ENCODE results near the gene TPRN. TPM values are rescaled to one million over a fixed set of nuclear protein-coding genes. Genes with fewer than 3 reads are reported as not detected.

Gene TPRN
- total and polyA plus RNA-seq, 4 donors = 4.3 to 10.8 (median 5.7) TPM

DNA sequence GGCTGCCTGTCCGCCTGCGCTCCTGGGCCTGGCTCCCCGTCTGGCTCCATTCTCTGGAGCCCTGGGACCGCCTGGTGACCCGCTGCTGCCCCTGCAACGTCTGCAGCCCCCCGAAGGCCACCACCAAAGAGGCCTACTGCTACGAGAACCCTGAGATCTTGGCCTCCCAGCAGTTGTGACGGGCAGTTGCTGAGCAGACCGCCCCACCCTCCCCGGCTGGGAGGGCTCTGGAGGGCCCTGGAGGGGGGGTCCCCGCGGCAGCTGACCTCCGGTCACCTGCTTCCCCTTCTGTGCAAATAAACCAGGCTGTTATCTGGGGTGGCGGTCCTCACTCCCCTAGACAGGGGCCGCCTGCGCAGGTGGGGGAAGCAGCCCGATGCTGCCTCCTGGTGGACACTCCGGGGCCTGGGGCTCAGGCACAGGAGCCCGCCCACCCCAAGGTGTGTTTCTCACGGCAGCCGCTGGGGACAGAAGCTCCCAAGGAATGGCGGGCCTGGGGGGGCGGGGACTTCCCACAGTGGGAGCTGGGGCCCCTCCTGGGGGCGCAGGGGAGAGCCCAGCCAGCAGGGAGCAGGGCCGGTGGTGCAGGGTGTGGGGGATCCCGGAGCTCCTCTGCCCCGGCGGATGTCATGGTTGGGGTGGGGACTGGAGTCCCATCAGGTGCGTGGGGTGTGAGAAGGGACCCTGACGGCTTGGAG is 35.8 kb upstream of the TPRN start:
- no peaks in the 10 kb centered on the region for H3K9me3 ChIP-seq (ENCODE audit: control insufficient read depth, low read length)
- H3K4me1 ChIP-seq (ENCODE audit: control insufficient read depth in 1 of 2, insufficient read depth in 2 of 2, low read length in 2 of 2) = no peaks in the 10 kb centered on the region
- H3K27me3 ChIP-seq (ENCODE audit: control insufficient read depth in 1 of 2, insufficient read depth in 2 of 2, low read length in 1 of 2) = peaks cover 0 to 2% of the 10 kb centered on the region in 2 donors
- H3K4me3 ChIP-seq (ENCODE audit: low read length in 2 of 2) = no peak overlapping the region
- intact Hi-C loops (cut with DNase I) = no loop called here
- ATAC-seq (ENCODE audit: low FRiP score) (peak; percentile 60), DNase-seq (peak; percentile 86 to 95)
- H3K36me3 ChIP-seq (ENCODE audit: control insufficient read depth in 1 of 2, insufficient read depth in 2 of 2, low read length in 1 of 2) = no peaks in the 10 kb centered on the region
- 15 to 16% methylated on average over 31 of the region's 31 CpGs for WGBS, 2 donors
- no peak overlapping the region for H3K27ac ChIP-seq (ENCODE audit: low read depth in 1 of 2, low read length in 2 of 2)

DNA sequence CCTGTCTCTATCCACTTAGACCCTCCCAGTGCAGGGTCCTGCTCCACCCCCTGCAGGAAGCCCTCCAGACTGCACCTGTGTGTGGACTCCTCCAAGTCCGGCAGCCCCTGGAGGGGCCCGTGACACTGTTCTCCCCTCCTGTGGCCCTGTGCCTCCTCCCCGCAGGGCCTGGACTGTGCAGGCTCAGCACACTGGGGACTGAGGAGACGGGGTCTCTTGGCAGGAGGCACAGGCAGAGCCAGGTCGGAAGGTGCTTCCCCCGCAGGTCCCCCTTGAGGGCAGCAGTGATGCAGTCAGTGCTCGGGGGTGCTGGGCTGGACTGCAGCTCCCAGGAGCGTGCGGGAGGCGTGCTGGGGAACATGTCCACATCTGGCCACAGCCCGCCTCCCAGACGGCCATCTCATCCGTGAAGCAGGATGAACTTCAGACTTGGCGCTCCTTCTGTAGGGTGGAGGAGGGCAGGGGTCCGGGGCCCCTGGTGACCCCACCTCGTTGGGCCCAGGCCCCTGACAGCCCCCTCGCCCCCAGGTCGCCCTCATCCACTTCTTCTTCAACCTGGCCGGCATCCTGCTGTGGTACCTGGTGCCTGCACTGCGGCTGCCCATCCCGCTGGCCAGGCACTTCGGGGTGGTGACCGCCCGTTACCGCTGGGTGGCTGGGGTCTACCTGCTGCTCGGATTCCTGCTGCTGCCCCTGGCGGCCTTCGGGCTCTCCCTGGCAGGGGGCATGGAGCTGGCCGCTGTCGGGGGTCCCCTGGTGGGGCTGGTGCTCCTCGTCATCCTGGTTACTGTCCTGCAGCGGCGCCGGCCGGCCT is 35.1 kb upstream of the TPRN start:
- no peaks in the 10 kb centered on the region for H3K9me3 ChIP-seq (ENCODE audit: control insufficient read depth, low read length)

DNA sequence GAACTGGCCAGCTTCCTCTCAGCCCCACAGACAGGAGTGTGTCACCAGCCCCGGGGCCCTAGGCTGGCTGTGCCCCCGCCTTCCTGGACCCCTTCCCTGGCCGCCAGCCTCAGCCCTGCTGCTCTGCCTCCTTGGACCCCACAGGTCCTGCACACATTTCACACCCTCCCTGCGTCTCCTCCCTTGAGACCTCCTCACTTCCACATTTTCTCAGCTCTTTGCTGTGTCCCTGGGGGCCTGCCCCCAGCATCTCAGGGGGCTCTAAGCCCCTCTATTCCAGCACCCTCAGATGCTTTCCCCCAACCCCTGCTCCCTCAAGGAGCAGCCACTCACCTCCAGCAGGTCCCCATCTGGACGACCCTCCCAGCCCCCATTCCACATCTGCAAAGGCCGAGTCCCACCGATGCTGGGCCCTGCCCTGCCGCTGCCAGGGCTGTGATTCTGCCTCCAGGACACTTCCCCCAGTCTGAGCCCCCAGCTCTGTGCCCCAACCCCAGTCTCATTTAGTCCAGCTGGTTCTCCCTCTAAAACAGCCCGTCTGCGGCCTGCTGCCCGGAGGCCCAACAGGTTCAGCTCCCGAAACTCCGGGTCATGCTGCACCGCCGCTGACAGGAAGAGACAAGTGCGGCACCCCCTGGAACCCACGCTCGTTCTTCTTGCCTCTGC is 34.4 kb upstream of the TPRN start:
- H3K4me3 ChIP-seq (ENCODE audit: low read length in 2 of 2) = no peak overlapping the region
- H3K27ac ChIP-seq (ENCODE audit: low read depth in 1 of 2, low read length in 2 of 2) = no peak overlapping the region
- WGBS, 2 donors = 65 to 80% methylated on average over 17 to 18 of the region's 18 CpGs
- DNase-seq (no peak), ATAC-seq (ENCODE audit: low FRiP score) (no peak)
- intact Hi-C loops (cut with DNase I) = no loop called here
- H3K27me3 ChIP-seq (ENCODE audit: control insufficient read depth in 1 of 2, insufficient read depth in 2 of 2, low read length in 1 of 2) = no peaks in the 10 kb centered on the region
- H3K9me3 ChIP-seq (ENCODE audit: control insufficient read depth, low read length) = no peaks in the 10 kb centered on the region
- H3K36me3 ChIP-seq (ENCODE audit: control insufficient read depth in 1 of 2, insufficient read depth in 2 of 2, low read length in 1 of 2) = no peaks in the 10 kb centered on the region
- no peaks in the 10 kb centered on the region for H3K4me1 ChIP-seq (ENCODE audit: control insufficient read depth in 1 of 2, insufficient read depth in 2 of 2, low read length in 2 of 2)

More for the DNA sequence above, 35.1 kb upstream of the TPRN start:
- no peak overlapping the region for H3K4me3 ChIP-seq (ENCODE audit: low read length in 2 of 2)
- no peaks in the 10 kb centered on the region for H3K4me1 ChIP-seq (ENCODE audit: control insufficient read depth in 1 of 2, insufficient read depth in 2 of 2, low read length in 2 of 2)
- H3K27me3 ChIP-seq (ENCODE audit: control insufficient read depth in 1 of 2, insufficient read depth in 2 of 2, low read length in 1 of 2) = no peaks in the 10 kb centered on the region
- no peak overlapping the region for H3K27ac ChIP-seq (ENCODE audit: low read depth in 1 of 2, low read length in 2 of 2)
- intact Hi-C loops (cut with DNase I) = no loop called here
- H3K36me3 ChIP-seq (ENCODE audit: control insufficient read depth in 1 of 2, insufficient read depth in 2 of 2, low read length in 1 of 2) = no peaks in the 10 kb centered on the region
- 70 to 78% methylated on average over 34 to 35 of the region's 35 CpGs for WGBS, 2 donors
- ATAC-seq (ENCODE audit: low FRiP score) = no peak
- no peak for DNase-seq

DNA sequence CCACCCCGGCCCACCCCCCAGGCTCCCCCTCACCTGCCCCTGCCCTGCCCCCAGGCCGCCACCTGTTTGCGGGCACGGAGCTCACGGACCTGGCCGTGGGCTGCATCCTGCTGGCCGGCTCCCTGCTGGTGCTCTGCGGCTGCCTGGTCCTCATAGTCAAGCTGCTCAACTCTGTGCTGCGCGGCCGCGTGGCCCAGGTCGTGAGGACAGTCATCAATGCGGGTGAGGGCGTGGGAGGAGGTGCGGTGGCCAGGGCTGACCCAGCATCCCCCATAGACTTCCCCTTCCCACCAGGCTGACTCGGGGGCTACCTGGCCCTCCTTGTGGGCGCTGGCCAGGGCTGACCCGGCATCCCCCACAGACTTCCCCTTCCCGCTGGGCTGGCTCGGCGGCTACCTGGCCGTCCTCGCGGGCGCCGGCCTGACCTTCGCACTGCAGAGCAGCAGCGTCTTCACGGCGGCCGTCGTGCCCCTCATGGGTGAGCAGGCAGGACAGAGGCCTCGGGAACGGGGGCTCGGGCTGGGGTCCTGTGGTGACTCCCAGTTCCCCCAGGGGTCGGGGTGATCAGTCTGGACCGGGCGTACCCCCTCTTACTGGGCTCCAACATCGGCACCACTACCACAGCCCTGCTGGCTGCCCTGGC is 33.6 kb upstream of the TPRN start:
- H3K27ac ChIP-seq (ENCODE audit: low read depth in 1 of 2, low read length in 2 of 2) = no peak overlapping the region
- 61 to 70% methylated on average over 40 of the region's 40 CpGs for WGBS, 2 donors
- no peaks in the 10 kb centered on the region for H3K27me3 ChIP-seq (ENCODE audit: control insufficient read depth in 1 of 2, insufficient read depth in 2 of 2, low read length in 1 of 2)
- no peaks in the 10 kb centered on the region for H3K36me3 ChIP-seq (ENCODE audit: control insufficient read depth in 1 of 2, insufficient read depth in 2 of 2, low read length in 1 of 2)
- intact Hi-C loops (cut with DNase I) = no loop called here
- H3K4me1 ChIP-seq (ENCODE audit: control insufficient read depth in 1 of 2, insufficient read depth in 2 of 2, low read length in 2 of 2) = no peaks in the 10 kb centered on the region
- no peak for DNase-seq
- ATAC-seq (ENCODE audit: low FRiP score) = no peak
- no peak overlapping the region for H3K4me3 ChIP-seq (ENCODE audit: low read length in 2 of 2)
- H3K9me3 ChIP-seq (ENCODE audit: control insufficient read depth, low read length) = no peaks in the 10 kb centered on the region

GRCh38 chr9:137233143-137233980 is 32.8 kb upstream of the TPRN start:
- no peak for ATAC-seq (ENCODE audit: low FRiP score)
- Histone ChIP-seq H3K27ac (ENCODE audit: low read depth in 1 of 2, low read length in 2 of 2) (no peak overlapping the region), H3K9me3 (ENCODE audit: control insufficient read depth, low read length) (no peaks in the 10 kb centered on the region), H3K36me3 (ENCODE audit: control insufficient read depth in 1 of 2, insufficient read depth in 2 of 2, low read length in 1 of 2) (no peaks in the 10 kb centered on the region), H3K4me1 (ENCODE audit: control insufficient read depth in 1 of 2, insufficient read depth in 2 of 2, low read length in 2 of 2) (no peaks in the 10 kb centered on the region), H3K4me3 (ENCODE audit: low read length in 2 of 2) (no peak overlapping the region), H3K27me3 (ENCODE audit: control insufficient read depth in 1 of 2, insufficient read depth in 2 of 2, low read length in 1 of 2) (no peaks in the 10 kb centered on the region)
- 73 to 78% methylated on average over 34 to 40 of the region's 40 CpGs for WGBS, 2 donors
- intact Hi-C loops (cut with DNase I) = no loop called here
- DNase-seq = no peak

- no peaks in the 10 kb centered on the region for H3K36me3 ChIP-seq (ENCODE audit: control insufficient read depth in 1 of 2, insufficient read depth in 2 of 2, low read length in 1 of 2)
- DNase-seq (no peak), ATAC-seq (ENCODE audit: low FRiP score) (no peak)
- H3K4me1 ChIP-seq (ENCODE audit: control insufficient read depth in 1 of 2, insufficient read depth in 2 of 2, low read length in 2 of 2) = no peaks in the 10 kb centered on the region
- WGBS, 2 donors = 70 to 80% methylated on average over 23 to 24 of the region's 24 CpGs
- no peak overlapping the region for H3K27ac ChIP-seq (ENCODE audit: low read depth in 1 of 2, low read length in 2 of 2)
- no peak overlapping the region for H3K4me3 ChIP-seq (ENCODE audit: low read length in 2 of 2)
- no peaks in the 10 kb centered on the region for H3K27me3 ChIP-seq (ENCODE audit: control insufficient read depth in 1 of 2, insufficient read depth in 2 of 2, low read length in 1 of 2)
- no peaks in the 10 kb centered on the region for H3K9me3 ChIP-seq (ENCODE audit: control insufficient read depth, low read length)
- intact Hi-C loops (cut with DNase I) = no loop called here
These were observed 32.0 kb upstream of the TPRN start for GRCh38 chr9:137232510-137232909.

- Histone ChIP-seq H3K27ac (ENCODE audit: low read depth in 1 of 2, low read length in 2 of 2) (no peak overlapping the region), H3K27me3 (ENCODE audit: control insufficient read depth in 1 of 2, insufficient read depth in 2 of 2, low read length in 1 of 2) (no peaks in the 10 kb centered on the region), H3K9me3 (ENCODE audit: control insufficient read depth, low read length) (no peaks in the 10 kb centered on the region), H3K36me3 (ENCODE audit: control insufficient read depth in 1 of 2, insufficient read depth in 2 of 2, low read length in 1 of 2) (no peaks in the 10 kb centered on the region), H3K4me3 (ENCODE audit: low read length in 2 of 2) (no peak overlapping the region), H3K4me1 (ENCODE audit: control insufficient read depth in 1 of 2, insufficient read depth in 2 of 2, low read length in 2 of 2) (no peaks in the 10 kb centered on the region)
- DNase-seq = no peak
- 62 to 70% methylated on average over 10 of the region's 10 CpGs for WGBS, 2 donors
- no peak for ATAC-seq (ENCODE audit: low FRiP score)
- intact Hi-C loops (cut with DNase I) = no loop called here
These were observed 31.6 kb upstream of the TPRN start for GRCh38 chr9:137232101-137232500.
